K562 (cell line): Measurements from ENCODE around the gene CCNI. TPM values are rescaled to one million over a fixed set of nuclear protein-coding genes. Genes with fewer than 3 reads are reported as not detected.

Experiments used
- ATAC-seq: fragments of 200-7000 bp; cut with Tn5 transposase; 3 replicates; pipeline ENCODE4 v1.9.1; 2020; ENCODE audit warnings: moderate library complexity
- BruUV-seq: library from RNA; stranded (reverse); fragments of 400-500 nt; replicated peaks from 2 replicates; lab custom pipeline; 2021; lab: Mats Ljungman, UMichigan
- CTCF ChIA-PET: fragments of 300-600 bp; formaldehyde crosslinking; extraction: SDS; loops from one replicate; lab custom pipeline; 2021; ENCODE audit warnings: low intra/inter-chr PET ratio; lab: Yijun Ruan, JAX
- POLR2A ChIA-PET: fragments of 300-600, 350-650 bp; sonication (Branson Sonifier 250); formaldehyde crosslinking; extraction: SDS; loops from one replicate; lab custom pipeline; 2021; ENCODE audit warnings: antibody characterized with exemption, inconsistent platforms; lab: Yijun Ruan, JAX
- DNase-seq, 4 experiments: peaks; one replicate each; pipeline versions ENCODE4 v3.0.0 to v3.0.0-alpha.2; 2011 to 2018; ENCODE audit warnings: low spot score in 3 of 4, mixed read lengths in 3 of 4; ENCODE audit errors: extremely low read depth in 1 of 4
- FAIRE-seq: peaks from 2 replicates; lab custom pipeline; 2011; peaks lifted over from hg19 to GRCh38; lab: Jason Lieb, UNC
- H2AFZ ChIP-seq: 2 replicates; pipeline ENCODE4 v1.6.0; 2011; ENCODE audit warnings: low read depth, low read length, control low read depth, inconsistent platforms
- H3K27ac ChIP-seq: fragments of 200-600 bp; 3 replicates; pipeline ENCODE4 v1.8.0; 2011; ENCODE audit warnings: low read depth, mild to moderate bottlenecking, control low read depth, inconsistent platforms, low read length, moderate library complexity, mixed read lengths; ENCODE audit errors: extremely low read depth
- H3K27me3 ChIP-seq, 2 experiments: fragments of 300-600 bp in 1 of 2; 2 replicates in 1 of 2; 3 replicates in 1 of 2; pipeline versions ENCODE4 v1.6.0 to v1.8.0; 2011; ENCODE audit warnings: inconsistent platforms in 2 of 2, low read length in 2 of 2, mild to moderate bottlenecking in 1 of 2, mixed read lengths in 1 of 2, moderate library complexity in 1 of 2; ENCODE audit not compliant: control insufficient read depth in 2 of 2, insufficient read depth in 2 of 2
- H3K36me3 ChIP-seq: fragments of 300-600 bp; 3 replicates; pipeline ENCODE4 v1.8.0; 2011; ENCODE audit warnings: mild to moderate bottlenecking, low read length, inconsistent platforms; ENCODE audit not compliant: control insufficient read depth, insufficient read depth
- H3K4me1 ChIP-seq, 2 experiments: fragments of 200-600 bp in 1 of 2; replicated peaks in 1 of 2; 2 replicates in 1 of 2; 3 replicates in 1 of 2; pipeline versions ENCODE4 v1.5.1 to v1.8.0; 2011; ENCODE audit warnings: inconsistent platforms in 2 of 2, low read length in 2 of 2, mild to moderate bottlenecking in 1 of 2, mixed read lengths in 1 of 2, moderate library complexity in 1 of 2; ENCODE audit not compliant: control insufficient read depth in 2 of 2, insufficient read depth in 2 of 2
- H3K4me2 ChIP-seq: 2 replicates; pipeline ENCODE4 v1.6.1; 2011; ENCODE audit warnings: low read length, control low read depth, inconsistent platforms, mixed read lengths; ENCODE audit not compliant: insufficient read depth
- H3K4me3 ChIP-seq: fragments of 200-600 bp; sonication (generic), shearing (Covaris generic); 2 replicates; pipeline ENCODE4 v1.5.1; 2016; ENCODE audit warnings: control low read depth, inconsistent platforms
- H3K79me2 ChIP-seq: fragments of 200-600 bp; 3 replicates; pipeline ENCODE4 v1.8.0; 2011; ENCODE audit warnings: low read length, inconsistent platforms; ENCODE audit not compliant: control insufficient read depth, insufficient read depth
- H3K9ac ChIP-seq, 2 experiments: 2 replicates each; pipeline versions ENCODE4 v1.6.0 to v1.6.1; 2011; ENCODE audit warnings: low read depth in 2 of 2, low read length in 2 of 2, control low read depth in 1 of 2, inconsistent platforms in 1 of 2, mild to moderate bottlenecking in 1 of 2, mixed read lengths in 1 of 2; ENCODE audit not compliant: insufficient read depth in 1 of 2
- H3K9me1 ChIP-seq: one replicate; pipeline ENCODE4 v1.6.0; 2011; ENCODE audit warnings: inconsistent platforms, mild to moderate bottlenecking, low read length, moderate library complexity; ENCODE audit not compliant: control insufficient read depth, insufficient read depth
- H3K9me3 ChIP-seq: replicated peaks from 2 replicates; pipeline ENCODE4 v1.5.1; 2011; ENCODE audit warnings: low read depth, low read length, inconsistent platforms; ENCODE audit not compliant: control insufficient read depth, insufficient read depth
- H4K20me1 ChIP-seq: replicated peaks from 2 replicates; pipeline ENCODE4 v1.6.1; 2011; ENCODE audit warnings: low read length, inconsistent platforms, mixed read lengths; ENCODE audit not compliant: control insufficient read depth, insufficient read depth
- BHLHE40 ChIP-seq: IDR thresholded peaks from 2 replicates; pipeline ENCODE4 v1.6.1; 2011; ENCODE audit warnings: low read length, improper control_type of control experiment
- COPS2 ChIP-seq: fragments of 450-650 bp; conservative IDR thresholded peaks from 2 replicates; pipeline ENCODE4 v1.6.1; 2016; ENCODE audit warnings: mild to moderate bottlenecking, moderate library complexity
- DPF2 ChIP-seq: fragments of 450-650 bp; IDR thresholded peaks from 2 replicates; pipeline ENCODE4 v1.6.1; 2016
- GATAD2B ChIP-seq: fragments of 450-650 bp; IDR thresholded peaks from 2 replicates; pipeline ENCODE4 v1.6.1; 2017; ENCODE audit warnings: mild to moderate bottlenecking, borderline replicate concordance
- OTX1 ChIP-seq: fragments of 450-650 bp; formaldehyde crosslinking; IDR thresholded peaks from 2 replicates; pipeline ENCODE4 v1.4.0; 2022; ENCODE audit warnings: mild to moderate bottlenecking
- SMAD4 ChIP-seq: fragments of 250-450 bp; sonication (Bioruptor Pico); conservative IDR thresholded peaks from 2 replicates; pipeline ENCODE4 v1.8.0; 2021; ENCODE audit warnings: inconsistent platforms, mild to moderate bottlenecking, moderate library complexity
- ZNF184 ChIP-seq: sonication (generic); formaldehyde crosslinking; IDR thresholded peaks from 2 replicates; pipeline ENCODE4 v1.5.0; 2020; ENCODE audit warnings: missing genetic modification reagents
- ZNF232 ChIP-seq: sonication (generic); formaldehyde crosslinking; IDR thresholded peaks from 2 replicates; pipeline ENCODE4 v1.8.0; 2022; ENCODE audit warnings: mild to moderate bottlenecking, missing genetic modification reagents
- ZNF668 ChIP-seq: fragments of 250-450 bp; sonication (Bioruptor Pico); IDR thresholded peaks from 2 replicates; pipeline ENCODE4 v1.8.0; 2022; ENCODE audit warnings: mild to moderate bottlenecking, inconsistent platforms
- WGBS: fragments of 100-300 bp; shearing (Covaris generic); methylation state at CpG from one replicate; pipeline ENCODE4 v1.1.6; 2016; ENCODE audit warnings: low coverage, mixed read lengths; ENCODE audit not compliant: insufficient coverage; ENCODE audit errors: missing lambda C conversion rate; 5-methylcytosine and 5-hydroxymethylcytosine counted together
- in situ Hi-C: fragments of 300-500 bp; cut with MboI; formaldehyde crosslinking; loops from 4 replicates; pipeline ENCODE4 v1.15.0; 2018; ENCODE audit warnings: inconsistent platforms, mixed read lengths
- intact Hi-C: fragments of 100-400 bp; cut with micrococcal nuclease; formaldehyde crosslinking; loops from 2 replicates; pipeline ENCODE4 v1.14.2; 2022
- polyA plus RNA-seq, 8 experiments: library from polyadenylated mRNA; depleted of rRNA in 4 of 8; stranded (reverse) in 5 of 8; unstranded in 3 of 8; fragments of >200 nt; fragmentation: Nextera tagmentation in 2 of 8; fragmentation: Illumina TruSeq in 1 of 8; extraction: Ambion mirVana in 2 of 8; extraction: Trizol in 1 of 8; gene quantifications; 2 replicates each; pipeline versions ENCODE4 v1.2.1 to v1.2.3, GENCODE V29; 2011 to 2014; ENCODE audit warnings: inconsistent platforms in 1 of 8, missing spikeins in 1 of 8
- total RNA-seq, 7 experiments: library from RNA; depleted of rRNA in 6 of 7; stranded (reverse); fragments of >200 nt in 6 of 7; fragmentation: Illumina TruSeq in 2 of 7; extraction: Trizol in 2 of 7; gene quantifications; 2 replicates each; pipeline versions ENCODE4 v1.2.1 to v1.2.3, GENCODE V29; 2011 to 2021; ENCODE audit warnings: low replicate concordance in 1 of 7
- TF ChIP-seq, protein P1 (sequence below), 2 experiments: IDR thresholded peaks; 2 replicates each; pipeline ENCODE4 v1.6.1; 2011; ENCODE audit warnings: borderline replicate concordance in 1 of 2, control low read depth in 1 of 2, low read depth in 1 of 2, low read length in 1 of 2, mild to moderate bottlenecking in 1 of 2, mixed read lengths in 1 of 2, moderate library complexity in 1 of 2; ENCODE audit not compliant: insufficient read depth in 1 of 2, insufficient read length in 1 of 2, poor library complexity in 1 of 2, severe bottlenecking in 1 of 2; ENCODE audit errors: extremely low read depth in 1 of 2
- TF ChIP-seq, protein P2 (sequence below): fragments of 200-800 bp; sonication (Bioruptor generic); IDR thresholded peaks from 2 replicates; pipeline ENCODE4 v1.6.1; 2017; ENCODE audit warnings: missing genetic modification characterization, missing compliant biosample characterization
- TF ChIP-seq, protein P3 (sequence below): sonication (generic); formaldehyde crosslinking; IDR thresholded peaks from 2 replicates; pipeline ENCODE4 v1.8.0; 2022; ENCODE audit warnings: mild to moderate bottlenecking, missing genetic modification reagents
- TF ChIP-seq, protein P4 (sequence below): fragments of 450-650 bp; IDR thresholded peaks from 2 replicates; pipeline ENCODE4 v1.6.1; 2017; ENCODE audit warnings: mild to moderate bottlenecking, moderate library complexity

The CCNI gene
- total and polyA plus RNA-seq, 9 of the 15 experiments (the other 6 are each of a cell fraction or from before 2014, with no cell fraction given): 43.3 to 159 (median 98.5) TPM

DNA sequence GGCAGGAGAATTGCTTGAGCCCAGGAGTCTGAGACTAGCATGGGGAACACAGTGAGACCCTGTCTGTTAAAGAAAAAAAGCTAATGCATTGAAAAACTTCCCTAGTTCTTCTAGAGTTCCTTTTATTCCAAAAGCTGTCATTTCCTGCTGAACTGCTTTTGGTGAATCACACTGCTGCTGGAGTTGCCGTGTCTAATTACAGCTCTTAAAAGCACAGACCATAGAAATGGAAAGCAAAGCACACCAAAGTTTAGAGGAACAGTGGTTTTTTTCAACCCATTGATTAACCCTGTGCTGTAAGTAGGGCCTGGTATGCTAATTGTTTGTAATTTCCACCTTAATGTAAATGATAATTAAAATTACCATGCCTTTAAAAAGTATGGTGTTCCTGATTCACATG lies 73.9 kb downstream of the CCNI start (continued):
- TF ChIP-seq COPS2: no peak
- TF ChIP-seq OTX1 (CRISPR knock-in tag): no peak
- TF ChIP-seq GATAD2B: no peak
- TF ChIP-seq, protein P1, sequence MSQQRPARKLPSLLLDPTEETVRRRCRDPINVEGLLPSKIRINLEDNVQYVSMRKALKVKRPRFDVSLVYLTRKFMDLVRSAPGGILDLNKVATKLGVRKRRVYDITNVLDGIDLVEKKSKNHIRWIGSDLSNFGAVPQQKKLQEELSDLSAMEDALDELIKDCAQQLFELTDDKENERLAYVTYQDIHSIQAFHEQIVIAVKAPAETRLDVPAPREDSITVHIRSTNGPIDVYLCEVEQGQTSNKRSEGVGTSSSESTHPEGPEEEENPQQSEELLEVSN (IDR thresholded peaks at IDR 0.05; ENCODE audit: borderline replicate concordance in 1 of 2, extremely low read depth in 1 of 2, insufficient read depth in 1 of 2, insufficient read length in 1 of 2, low read depth in 1 of 2, low read length in 1 of 2, poor library complexity in 1 of 2, severe bottlenecking in 1 of 2): no peak

DNA sequence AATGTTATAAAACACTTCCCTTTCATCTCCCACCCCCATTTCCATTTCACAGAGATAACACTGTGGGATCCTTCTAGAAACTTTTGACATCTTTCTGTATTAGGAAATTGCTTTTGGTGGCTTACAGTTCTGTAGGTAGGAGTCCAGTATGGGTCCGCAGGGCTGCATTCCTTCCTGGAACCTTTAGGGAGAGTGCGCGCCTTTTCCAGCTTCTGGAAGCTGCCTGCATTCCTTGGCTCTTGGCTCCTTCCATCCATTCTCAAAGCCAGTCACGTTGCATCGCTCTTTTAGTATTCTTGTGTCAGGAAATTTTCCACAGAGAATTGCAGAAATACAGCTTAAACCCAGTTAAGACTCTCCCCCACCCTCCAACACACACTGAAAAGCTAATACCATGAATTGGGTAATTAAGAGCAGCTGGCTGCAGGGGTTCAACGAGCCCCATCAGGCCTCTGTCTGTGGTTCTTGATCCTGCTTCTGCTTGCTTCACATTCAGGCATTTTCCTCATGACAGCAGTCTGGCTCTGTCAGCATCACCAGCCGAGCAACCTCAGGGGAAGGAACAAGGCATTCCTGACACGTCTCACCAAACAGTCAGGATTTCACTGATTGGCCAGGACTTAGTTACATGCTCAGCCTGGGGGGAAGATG lies 77.4 kb downstream of the CCNI start:
- Histone ChIP-seq H3K36me3 (peaks cover 59% of the 10 kb centered on the region; the same call in 2 of the 3 replicates), H3K27me3 (no peaks in the 10 kb centered on the region), H3K9me3 (no peaks in the 10 kb centered on the region), H3K9me1 (no peaks in the 10 kb centered on the region), H2AFZ (no peak overlapping the region), H3K27ac (no peak overlapping the region), H3K4me1 (no peaks in the 10 kb centered on the region), H3K79me2 (no peaks in the 10 kb centered on the region), H3K4me3 (no peak overlapping the region), H3K9ac (no peak overlapping the region), H4K20me1 (no peaks in the 10 kb centered on the region), H3K4me2 (no peak overlapping the region)
- POLR2A ChIA-PET: no interaction called here
- no TSS peak for BruUV-seq
- ATAC-seq: no peak
- 88% methylated on average over 8 of the region's 8 CpGs for WGBS
- in situ Hi-C loops (no loop called here), intact Hi-C loops (no loop called here)
- CTCF ChIA-PET: no interaction called here
- FAIRE-seq: no peak
- no peak for DNase-seq
- no peak for TF ChIP-seq ZNF232 (CRISPR knock-in tag)
- TF ChIP-seq, protein P2, sequence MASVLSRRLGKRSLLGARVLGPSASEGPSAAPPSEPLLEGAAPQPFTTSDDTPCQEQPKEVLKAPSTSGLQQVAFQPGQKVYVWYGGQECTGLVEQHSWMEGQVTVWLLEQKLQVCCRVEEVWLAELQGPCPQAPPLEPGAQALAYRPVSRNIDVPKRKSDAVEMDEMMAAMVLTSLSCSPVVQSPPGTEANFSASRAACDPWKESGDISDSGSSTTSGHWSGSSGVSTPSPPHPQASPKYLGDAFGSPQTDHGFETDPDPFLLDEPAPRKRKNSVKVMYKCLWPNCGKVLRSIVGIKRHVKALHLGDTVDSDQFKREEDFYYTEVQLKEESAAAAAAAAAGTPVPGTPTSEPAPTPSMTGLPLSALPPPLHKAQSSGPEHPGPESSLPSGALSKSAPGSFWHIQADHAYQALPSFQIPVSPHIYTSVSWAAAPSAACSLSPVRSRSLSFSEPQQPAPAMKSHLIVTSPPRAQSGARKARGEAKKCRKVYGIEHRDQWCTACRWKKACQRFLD (CRISPR knock-in tag): no peak
- no peak for TF ChIP-seq SMAD4 (CRISPR knock-in tag)
- no peak for TF ChIP-seq BHLHE40
- TF ChIP-seq, protein P3, sequence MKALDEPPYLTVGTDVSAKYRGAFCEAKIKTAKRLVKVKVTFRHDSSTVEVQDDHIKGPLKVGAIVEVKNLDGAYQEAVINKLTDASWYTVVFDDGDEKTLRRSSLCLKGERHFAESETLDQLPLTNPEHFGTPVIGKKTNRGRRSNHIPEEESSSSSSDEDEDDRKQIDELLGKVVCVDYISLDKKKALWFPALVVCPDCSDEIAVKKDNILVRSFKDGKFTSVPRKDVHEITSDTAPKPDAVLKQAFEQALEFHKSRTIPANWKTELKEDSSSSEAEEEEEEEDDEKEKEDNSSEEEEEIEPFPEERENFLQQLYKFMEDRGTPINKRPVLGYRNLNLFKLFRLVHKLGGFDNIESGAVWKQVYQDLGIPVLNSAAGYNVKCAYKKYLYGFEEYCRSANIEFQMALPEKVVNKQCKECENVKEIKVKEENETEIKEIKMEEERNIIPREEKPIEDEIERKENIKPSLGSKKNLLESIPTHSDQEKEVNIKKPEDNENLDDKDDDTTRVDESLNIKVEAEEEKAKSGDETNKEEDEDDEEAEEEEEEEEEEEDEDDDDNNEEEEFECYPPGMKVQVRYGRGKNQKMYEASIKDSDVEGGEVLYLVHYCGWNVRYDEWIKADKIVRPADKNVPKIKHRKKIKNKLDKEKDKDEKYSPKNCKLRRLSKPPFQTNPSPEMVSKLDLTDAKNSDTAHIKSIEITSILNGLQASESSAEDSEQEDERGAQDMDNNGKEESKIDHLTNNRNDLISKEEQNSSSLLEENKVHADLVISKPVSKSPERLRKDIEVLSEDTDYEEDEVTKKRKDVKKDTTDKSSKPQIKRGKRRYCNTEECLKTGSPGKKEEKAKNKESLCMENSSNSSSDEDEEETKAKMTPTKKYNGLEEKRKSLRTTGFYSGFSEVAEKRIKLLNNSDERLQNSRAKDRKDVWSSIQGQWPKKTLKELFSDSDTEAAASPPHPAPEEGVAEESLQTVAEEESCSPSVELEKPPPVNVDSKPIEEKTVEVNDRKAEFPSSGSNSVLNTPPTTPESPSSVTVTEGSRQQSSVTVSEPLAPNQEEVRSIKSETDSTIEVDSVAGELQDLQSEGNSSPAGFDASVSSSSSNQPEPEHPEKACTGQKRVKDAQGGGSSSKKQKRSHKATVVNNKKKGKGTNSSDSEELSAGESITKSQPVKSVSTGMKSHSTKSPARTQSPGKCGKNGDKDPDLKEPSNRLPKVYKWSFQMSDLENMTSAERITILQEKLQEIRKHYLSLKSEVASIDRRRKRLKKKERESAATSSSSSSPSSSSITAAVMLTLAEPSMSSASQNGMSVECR (CRISPR knock-in tag): no peak
- no peak for TF ChIP-seq ZNF184 (CRISPR knock-in tag)
- no peak for TF ChIP-seq DPF2
- TF ChIP-seq, protein P4, sequence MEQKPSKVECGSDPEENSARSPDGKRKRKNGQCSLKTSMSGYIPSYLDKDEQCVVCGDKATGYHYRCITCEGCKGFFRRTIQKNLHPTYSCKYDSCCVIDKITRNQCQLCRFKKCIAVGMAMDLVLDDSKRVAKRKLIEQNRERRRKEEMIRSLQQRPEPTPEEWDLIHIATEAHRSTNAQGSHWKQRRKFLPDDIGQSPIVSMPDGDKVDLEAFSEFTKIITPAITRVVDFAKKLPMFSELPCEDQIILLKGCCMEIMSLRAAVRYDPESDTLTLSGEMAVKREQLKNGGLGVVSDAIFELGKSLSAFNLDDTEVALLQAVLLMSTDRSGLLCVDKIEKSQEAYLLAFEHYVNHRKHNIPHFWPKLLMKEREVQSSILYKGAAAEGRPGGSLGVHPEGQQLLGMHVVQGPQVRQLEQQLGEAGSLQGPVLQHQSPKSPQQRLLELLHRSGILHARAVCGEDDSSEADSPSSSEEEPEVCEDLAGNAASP: no peak
- no peak for TF ChIP-seq ZNF668 (CRISPR knock-in tag)
